Brain pericyte (primary cell): Measurements from ENCODE around the gene PHF14.

ENCODE experiments used
- DNase-seq: peaks from one replicate; pipeline ENCODE4 v3.0.0-alpha.2; 2012; ENCODE audit warnings: low read depth, low spot score

Gene PHF14

DNA sequence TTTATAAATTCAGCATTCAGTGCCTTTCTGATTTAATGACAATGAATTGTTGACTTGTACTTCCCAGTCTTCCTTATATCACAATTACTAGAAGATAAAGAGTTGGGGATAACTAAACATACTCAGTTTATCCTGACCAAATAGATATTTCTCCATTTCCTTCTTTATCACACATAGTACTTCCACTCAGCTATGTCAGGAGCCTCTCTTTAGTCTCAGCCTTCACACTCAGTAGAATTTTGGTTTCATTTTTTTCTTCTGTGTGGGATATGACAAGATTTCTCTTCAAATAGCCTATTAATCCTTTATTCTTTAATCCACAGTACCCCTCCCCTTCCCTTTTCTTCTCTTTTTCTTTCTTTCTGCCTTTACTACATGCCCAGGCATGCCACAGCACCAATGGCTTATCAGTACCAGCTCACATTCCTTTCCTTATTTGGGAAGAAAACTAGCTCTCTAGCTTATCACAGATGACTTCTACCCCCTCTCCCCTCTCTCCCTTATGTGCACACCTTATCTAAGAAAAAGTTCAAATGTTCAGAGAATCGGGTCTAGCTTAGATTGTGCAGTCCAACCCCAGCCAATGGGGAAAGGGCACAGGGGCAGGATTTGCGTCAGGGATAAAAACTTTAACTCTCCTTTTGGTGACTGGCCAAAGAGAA, 109.0 kb downstream of the PHF14 start:
- DNase-seq: no peak

DNA sequence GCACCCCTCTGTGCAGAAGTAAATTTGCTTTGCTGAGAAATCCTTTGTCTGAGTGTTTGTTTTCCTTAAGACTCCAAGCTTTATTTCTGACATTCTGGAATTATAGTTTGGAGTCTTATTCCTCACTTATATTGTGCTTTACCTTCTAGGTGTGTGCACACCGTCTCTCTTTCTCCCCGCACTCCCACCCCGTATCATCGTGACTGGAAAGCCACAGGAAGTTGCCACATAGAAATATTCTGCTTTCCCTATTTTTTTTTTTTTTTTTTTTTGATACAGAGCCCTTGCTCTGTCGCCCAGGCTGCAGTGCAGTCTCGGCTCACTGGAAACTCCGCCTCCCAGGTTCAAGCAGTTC, 109.5 kb downstream of the PHF14 start:
- no peak for DNase-seq

DNA sequence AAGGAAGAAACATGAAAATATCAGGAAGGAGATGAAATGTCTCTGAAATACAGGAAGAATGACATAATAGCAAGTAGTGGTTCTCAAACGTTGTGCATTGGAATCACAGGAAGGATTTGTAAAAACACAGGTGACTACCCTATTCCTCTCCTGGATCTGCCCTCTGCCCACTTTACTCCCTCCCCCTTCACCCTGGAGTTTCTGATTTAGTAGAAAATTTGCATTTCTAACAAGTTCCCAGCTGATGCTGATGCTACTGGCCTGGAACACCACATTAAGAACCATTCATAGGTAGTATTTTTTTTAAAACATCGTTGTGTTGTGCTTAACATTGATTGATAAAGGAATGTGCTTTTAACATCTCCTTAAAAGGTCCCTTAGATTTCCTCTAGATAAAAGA, 130.9 kb downstream of the PHF14 start:
- no peak for DNase-seq

DNA sequence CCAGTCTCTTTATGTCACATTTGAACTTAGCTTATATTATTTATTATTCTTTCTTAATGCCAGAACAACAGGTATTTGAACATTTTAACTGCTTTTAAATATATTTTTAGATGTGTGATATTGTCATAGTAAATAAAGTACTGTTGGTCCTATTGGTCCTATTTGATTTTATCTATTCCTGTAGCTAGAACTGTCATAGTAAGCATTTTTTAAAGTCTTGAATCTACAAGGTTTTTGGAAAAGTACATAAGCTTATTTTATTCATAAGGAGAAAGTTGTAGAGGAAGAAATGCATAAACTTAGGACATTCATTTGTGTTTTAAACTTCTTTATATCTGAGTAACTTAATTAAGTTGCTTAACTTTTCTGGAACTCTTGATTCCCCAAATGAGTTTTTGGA, 136.0 kb downstream of the PHF14 start:
- no peak for DNase-seq

DNA sequence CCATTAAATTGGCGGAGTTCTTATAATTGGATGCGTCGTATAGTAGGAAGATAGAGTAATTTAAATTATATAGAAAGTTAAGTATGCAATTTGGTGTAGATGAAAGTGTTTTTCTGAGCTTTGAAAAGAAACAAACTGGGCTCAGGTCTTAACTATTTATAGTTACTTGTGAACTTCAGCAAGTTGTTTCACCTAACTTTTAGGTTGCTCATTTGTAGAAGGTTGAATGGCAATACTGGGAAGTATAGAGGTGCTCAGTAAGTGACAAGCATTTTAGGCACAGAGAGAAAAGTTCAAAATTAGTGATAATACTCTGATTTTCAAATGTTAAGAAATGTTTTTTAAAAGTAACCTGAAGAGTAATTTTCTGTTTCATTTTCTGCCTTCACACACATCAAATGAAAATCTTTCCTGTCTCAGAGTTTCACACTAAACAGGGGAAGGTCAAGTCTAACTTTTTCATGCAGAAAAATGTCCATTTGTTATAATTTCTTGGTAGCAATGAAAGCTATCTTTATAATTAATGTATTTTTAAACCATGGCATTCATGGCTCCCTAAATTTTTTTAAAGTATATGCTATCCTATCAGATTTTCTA, 146.5 kb downstream of the PHF14 start:
- DNase-seq: no peak

DNA sequence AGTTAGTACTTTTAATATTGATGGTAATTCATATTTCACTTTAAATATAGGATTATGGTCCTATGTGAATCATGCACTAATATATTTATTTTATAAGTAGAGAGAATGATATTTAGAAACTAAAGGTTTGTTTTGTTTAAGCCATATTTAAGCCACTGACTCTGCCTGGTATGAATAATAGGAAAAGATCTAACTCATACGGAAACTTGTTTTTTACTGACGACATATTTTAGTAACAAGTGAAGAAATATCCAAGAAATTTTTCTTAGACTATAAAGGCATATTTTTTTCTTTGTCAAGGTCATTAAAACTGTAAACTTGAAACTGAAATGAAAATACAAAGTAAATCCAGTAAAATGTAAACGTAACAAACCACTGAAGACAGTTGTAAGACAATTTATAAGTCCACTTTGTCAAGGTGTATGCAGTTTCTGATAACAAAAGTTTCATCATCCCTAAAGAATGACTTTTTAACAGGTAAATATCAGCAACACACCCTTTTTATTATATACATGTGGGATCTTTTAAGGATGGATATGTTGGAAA, 147.1 kb downstream of the PHF14 start:
- DNase-seq: no peak

DNA sequence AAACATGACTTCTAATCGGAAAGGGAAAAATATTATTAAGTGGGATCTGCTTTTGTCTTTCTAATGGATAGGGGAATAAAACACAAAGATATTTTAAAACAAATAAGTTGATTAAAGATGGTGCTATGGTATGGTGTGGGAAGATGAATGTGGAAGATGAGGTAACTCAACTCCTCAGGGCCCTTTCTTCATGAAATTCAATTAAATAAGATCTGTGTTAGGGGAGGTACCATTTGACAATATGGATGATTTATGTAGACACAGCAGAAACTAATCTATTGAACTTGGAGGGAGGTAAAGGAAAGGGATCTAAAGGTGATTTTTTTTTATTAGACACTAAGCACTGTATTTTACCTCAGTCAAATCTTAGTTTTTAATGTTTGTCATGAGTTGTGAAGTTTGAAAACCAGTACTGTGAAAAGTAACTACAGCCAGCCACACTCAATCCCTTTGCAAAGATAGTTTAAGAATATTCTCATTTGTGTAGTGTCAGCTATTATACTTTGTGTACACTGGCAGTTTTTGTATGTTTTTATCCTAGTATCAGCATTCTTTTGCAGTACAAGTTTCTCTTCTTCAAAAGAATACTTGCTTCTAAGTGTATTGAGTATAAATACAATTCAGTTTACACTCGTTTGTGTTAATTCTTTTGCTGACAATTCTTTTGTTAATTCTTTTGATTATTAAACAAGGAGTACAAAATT, 151.3 kb downstream of the PHF14 start:
- DNase-seq: no peak

DNA sequence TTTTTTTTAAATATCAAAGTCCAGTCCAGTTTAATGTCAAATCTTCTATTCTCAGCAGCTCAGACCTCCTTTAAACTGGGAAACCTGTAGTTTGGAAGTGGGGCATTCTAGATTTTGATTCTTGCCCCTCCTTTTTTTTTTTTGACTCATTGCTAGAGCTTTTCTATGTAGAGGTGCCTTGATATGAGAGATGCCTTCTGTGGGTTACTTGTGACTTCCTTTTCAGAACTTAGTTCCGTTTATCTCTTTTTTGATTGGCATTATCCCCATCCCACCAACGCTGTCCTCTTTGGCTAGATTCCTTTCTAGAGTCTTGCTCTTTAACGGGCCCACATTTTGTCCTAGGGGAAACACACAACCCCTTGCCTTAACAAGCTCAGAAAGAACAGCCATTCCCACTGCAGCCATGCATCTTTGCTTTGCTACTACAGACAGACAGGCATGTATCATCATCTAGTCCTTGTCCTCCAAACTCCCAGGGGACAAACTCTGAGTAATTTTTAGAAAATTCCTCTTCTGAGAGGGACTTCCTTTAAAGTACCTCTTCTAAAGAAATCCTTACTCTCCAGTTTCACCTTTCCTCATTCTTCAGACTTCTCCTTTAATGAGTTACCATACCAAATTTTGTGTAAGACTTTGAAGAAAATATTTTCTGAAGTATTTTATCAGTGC, 153.6 kb downstream of the PHF14 start:
- DNase-seq: no peak

DNA sequence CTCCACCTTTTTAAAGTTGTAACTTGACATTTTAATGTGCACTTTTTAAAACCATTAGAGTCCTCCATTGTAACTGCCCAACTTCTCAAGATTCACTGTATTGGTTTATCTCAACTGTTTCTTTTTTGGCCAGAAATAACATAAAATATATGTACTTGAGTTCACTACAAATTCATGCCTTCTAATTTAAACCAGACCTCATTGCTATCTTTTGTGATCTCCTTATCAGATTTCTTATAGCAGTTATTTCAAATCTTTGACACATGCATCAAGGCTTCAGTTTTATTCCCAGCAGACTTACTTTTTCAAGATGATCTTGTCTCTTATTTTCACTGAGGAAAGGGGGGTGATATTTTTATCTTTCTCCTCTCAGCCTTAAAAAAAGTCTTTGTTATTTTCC, 154.3 kb downstream of the PHF14 start:
- no peak for DNase-seq

DNA sequence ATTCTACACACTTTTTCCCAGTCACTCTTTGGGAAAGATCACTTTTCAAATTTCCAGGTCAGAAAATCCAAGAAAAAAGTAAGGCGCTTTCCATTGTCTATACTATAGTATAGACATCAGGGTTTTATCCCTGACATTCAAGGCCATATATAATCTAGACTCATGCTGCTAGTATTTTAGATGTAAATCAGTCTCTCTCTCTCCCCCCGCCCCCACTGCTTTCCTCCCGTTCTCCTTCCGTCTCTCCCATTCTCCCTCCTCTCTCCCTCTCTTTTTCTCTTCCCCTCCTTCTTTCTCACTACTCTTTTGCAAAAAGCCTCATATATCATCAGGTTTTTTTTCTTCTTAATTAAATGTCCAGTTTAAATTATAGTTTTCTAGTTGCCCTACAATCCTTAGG, 154.8 kb downstream of the PHF14 start:
- DNase-seq: no peak

DNA sequence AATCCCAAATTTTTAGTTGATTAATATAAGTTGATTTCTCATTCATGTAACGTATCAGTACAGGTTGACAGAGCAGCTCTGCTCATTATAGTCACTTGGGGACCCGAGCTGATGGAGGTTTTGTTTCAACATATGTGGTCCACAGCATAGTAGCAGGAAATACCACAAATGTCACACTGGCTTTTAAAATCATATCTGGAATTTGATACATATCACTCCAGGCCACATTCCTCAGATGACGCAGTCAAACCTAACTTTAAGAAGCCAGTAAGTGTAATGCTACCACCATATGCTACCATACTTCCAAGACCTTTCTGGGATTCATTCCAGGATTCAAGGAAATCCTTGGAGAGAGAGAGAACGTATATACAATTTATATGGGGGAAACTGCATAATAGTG, 156.3 kb downstream of the PHF14 start:
- no peak for DNase-seq

DNA sequence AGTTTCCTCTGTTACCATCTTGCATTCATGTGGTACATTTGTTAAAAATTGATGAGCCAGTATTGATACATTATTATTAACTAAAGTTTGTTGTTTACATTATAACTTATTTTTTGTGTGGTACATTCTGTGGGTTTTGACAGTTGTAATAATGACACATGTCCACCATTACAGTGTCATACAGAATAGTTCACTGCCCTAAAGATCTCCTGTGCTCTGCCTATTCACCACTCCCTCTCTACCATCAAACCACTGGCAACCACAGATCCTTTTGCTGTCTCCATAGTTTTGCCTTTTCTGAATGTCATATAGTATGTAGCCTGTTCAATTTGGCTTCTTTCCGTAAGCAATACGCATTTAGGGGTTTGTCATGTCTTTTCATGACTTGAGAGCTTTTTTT, 156.9 kb downstream of the PHF14 start:
- DNase-seq: no peak

DNA sequence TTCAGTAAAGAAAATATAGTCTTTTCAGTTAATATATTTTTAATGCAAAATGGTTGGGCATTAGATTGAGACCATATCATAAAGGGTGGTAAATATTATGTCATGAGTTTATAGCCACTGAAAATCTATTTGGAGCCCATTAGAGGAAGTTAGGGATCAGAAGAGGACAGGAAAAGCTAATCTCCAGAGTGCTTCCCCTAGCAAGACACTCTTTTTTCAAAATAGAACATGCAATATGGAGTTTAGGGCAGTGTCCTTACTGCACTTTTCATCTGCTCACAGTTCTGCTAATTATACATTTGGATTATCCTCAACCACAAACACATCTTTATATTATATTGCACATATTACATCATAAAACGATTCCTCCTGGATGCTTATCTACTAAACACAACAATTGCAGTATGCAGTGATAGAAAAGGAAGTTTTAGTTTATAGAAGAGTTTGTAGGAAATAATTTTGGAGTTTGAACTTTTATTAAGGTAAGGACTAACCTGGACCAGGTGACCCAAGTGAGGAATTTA, 159.8 kb downstream of the PHF14 start:
- DNase-seq: no peak

DNA sequence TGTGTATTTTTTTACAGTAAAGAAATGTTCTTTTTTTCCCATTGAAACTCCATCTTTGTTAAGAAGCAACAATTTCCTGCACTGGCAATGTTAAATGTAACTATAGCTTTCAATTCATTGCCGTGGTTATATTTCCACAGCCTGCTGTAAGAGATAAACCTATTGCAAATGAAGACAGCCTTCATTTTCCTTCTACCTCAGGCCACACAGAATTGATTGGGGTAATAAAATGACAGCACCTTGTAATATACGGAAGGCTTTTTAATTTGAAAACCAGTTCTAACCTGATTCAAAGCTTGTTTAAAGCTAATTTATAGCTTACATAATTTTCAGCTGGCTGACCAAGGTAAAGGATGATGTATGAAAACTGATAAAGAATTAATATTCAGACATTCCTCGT, 161.9 kb downstream of the PHF14 start:
- no peak for DNase-seq

DNA sequence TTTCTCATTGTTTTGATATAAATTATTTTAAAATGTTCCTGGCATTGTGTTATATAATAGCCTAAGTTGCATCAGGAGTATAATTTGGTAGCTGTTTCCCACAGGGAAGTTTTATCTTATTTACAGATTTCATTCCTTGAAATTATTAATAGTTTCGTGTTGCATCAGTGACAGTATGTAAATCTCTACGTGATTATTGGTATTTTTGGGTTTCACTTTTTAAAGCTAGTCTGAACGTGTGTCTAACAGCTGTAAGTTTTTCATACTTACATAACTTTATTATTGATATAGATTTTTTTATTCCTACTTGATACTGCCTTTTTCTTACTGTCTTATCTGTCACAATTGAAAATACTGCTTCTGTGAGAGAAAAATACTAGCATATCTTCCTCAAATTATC, 167.9 kb downstream of the PHF14 start:
- no peak for DNase-seq

DNA sequence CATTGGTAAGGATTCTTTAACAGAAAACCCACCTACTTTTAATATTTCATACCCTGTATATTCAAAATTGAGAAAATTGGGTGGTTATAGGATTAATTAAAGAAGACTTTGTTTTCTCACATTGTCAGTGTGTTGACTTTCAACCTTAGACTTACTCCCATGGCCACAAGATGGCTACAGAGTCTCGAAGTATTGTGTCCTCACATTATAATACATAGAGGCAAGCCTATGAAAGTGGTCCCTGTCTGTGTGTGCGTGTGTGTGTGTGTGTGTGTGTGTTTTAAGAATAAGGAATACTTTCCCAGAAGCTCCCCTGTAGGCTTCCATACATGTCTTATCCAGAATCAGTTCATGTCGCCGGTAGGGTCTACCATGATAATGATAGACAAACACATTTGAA, 180.0 kb downstream of the PHF14 start:
- no peak for DNase-seq

DNA sequence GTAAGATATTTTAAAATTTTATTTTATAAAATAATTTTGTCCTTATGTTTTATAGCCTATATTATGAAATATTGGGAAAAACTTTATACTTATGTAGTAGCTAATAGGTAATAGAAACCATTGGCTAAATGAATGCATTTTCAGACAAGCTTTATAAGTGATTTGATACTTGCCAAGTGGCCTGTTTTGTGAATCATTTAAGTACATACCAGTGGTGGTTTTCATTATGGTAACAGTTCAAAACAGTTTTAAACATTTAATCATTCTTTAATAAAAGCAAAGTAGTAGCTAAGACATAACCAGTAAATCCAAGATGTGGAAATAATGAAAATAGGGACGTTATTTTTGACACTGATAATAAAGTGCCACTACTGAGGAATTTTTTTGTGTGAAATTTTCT, 182.2 kb downstream of the PHF14 start:
- DNase-seq: no peak

DNA sequence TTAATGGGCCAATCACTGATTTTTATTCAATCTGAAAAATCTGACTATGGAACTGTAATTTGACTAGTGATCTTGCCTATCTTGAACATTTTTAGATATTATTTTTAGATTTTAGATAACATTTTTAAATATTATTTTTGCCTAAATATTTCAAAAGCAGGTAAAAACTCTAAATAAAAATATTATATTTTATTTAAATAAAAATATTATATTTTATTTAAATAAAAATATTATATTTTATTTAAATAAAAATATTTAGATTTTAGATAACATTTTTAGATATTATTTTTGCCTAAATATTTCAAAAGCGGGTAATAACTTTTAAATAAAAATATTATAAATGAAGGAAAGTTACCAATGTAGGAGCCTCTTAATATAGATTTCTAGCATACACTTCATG, 187.8 kb downstream of the PHF14 start:
- DNase-seq: no peak

DNA sequence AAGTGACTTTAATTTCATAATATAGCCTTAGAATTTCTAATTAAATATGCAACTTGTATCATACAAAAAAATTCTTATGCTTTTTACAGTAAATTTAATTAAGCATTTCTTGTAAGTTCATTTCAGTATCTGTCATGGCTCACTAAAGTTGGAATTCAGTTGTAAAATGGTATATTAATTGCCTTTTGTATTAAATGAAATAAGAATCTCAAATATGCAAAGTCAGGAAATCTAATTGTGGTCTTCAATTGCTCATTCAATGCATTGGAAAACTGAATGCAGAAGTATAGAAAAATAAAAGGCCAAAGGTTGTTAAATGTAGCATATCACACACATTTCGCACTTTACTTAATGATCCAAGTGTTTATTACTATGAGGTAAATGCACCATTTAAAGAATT, 189.5 kb downstream of the PHF14 start:
- no peak for DNase-seq

DNA sequence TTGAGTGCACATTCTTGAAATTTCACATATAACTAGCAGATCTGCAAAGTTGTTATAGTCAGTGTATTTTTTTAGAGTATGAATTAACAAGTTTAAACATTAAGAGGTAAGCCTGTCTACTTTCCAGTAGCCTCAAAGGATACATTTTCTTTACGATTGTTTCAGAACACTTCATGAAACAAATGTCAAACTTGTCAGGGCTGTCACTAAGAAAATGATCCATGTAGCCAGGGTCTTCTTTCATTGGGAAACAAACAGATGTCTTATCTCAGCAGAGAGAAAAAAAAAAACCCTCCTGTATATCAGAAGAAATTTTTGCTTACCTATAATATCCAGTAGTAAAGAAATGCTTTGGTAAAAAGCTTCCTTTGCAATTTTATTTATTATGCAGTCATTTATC, 192.4 kb downstream of the PHF14 start:
- DNase-seq: no peak

DNA sequence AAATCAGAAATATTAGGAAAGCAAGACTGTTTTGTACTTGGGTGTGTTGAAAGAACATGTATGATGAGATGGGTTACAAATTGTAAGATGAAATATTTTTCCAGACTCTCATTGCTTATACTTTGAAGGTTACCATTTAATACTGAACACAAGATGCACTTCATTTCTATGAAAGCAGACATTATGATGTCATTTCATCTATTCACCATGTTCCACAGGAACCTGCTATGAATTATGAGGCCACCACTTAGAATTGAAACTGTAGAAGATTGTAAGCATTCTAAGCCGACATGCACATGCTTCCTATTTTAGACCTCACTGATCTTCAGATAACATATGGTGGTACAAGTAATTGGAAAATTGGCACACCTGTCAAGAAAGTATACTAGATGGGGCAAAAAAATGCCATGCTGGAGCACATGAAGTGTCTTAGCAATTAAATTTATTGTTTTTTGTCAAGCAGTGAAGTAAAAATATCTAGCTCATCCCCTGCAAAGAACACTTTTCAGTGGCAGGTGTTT, 195.0 kb downstream of the PHF14 start:
- no peak for DNase-seq

DNA sequence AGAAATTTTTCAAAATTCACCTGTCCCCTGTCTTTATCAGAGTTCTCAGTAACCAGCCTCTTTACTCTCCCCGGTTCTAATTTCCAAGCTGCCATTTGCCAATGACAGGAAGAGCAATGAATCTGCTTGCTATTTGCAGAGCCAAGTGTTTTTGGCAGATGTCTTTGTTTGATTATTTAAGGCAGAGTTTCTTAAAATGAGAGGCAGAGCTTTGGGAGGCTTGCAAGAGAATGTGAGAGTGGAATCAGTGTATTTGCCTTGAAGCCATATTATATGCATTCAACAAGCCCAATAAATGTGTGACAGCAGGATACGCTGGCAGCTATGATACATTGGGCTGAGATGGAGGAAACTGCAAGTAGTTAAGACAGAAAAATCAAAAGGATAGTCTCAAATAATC, 196.5 kb downstream of the PHF14 start:
- no peak for DNase-seq
